H9 (cell line): Measurements from ENCODE around the gene ANTXRL. TPM values are rescaled to one million over a fixed set of nuclear protein-coding genes. Genes with fewer than 3 reads are reported as not detected.
A peak's percentile ranks its signal among the peaks of the same experiment; 100 is the strongest.
"Not testable (repeated sequence)": the region's sequence is repeated elsewhere in the genome, so short reads cannot be mapped to it uniquely, and the experiment has no call there.

Source experiments
- DNase-seq: peaks from one replicate; pipeline ENCODE4 v3.0.0-alpha.2; 2017
- H2AFZ ChIP-seq: one replicate; pipeline ENCODE4 v1.6.1; 2013; ENCODE audit warnings: mild to moderate bottlenecking, low read length, control low read depth, moderate library complexity
- H2AK5ac ChIP-seq: 2 replicates; pipeline ENCODE4 v1.6.1; 2013; ENCODE audit warnings: low read length, control low read depth, mixed read lengths; ENCODE audit not compliant: insufficient read length
- H2BK120ac ChIP-seq: one replicate; pipeline ENCODE4 v1.6.1; 2013; ENCODE audit warnings: low read depth, mild to moderate bottlenecking, low read length, control low read depth, inconsistent platforms; ENCODE audit not compliant: poor library complexity, severe bottlenecking
- H2BK12ac ChIP-seq: 2 replicates; pipeline ENCODE4 v1.6.1; 2013; ENCODE audit warnings: low read length, control low read depth, mixed read lengths, low read depth; ENCODE audit not compliant: insufficient read length
- H2BK15ac ChIP-seq: 2 replicates; pipeline ENCODE4 v1.6.1; 2013; ENCODE audit warnings: low read depth, low read length, control low read depth
- H2BK20ac ChIP-seq: one replicate; pipeline ENCODE4 v1.6.1; 2013; ENCODE audit warnings: low read depth, mild to moderate bottlenecking, low read length, control low read depth, inconsistent platforms; ENCODE audit not compliant: poor library complexity, severe bottlenecking
- H2BK5ac ChIP-seq: 2 replicates; pipeline ENCODE4 v1.6.1; 2013; ENCODE audit warnings: low read length, control low read depth, mixed read lengths; ENCODE audit not compliant: insufficient read length
- H3K14ac ChIP-seq: 2 replicates; pipeline ENCODE4 v1.6.1; 2013; ENCODE audit warnings: low read length, control low read depth; ENCODE audit not compliant: insufficient read depth
- H3K18ac ChIP-seq: 2 replicates; pipeline ENCODE4 v1.6.1; 2013; ENCODE audit warnings: low read depth, mild to moderate bottlenecking, mixed read lengths, low read length, control low read depth; ENCODE audit not compliant: insufficient read length
- H3K23ac ChIP-seq: 2 replicates; pipeline ENCODE4 v1.6.1; 2013; ENCODE audit warnings: low read length, control low read depth, mixed read lengths, low read depth; ENCODE audit not compliant: insufficient read length
- H3K23me2 ChIP-seq: 2 replicates; pipeline ENCODE4 v1.6.1; 2013; ENCODE audit warnings: low read depth, mild to moderate bottlenecking, mixed read lengths, low read length, control low read depth; ENCODE audit not compliant: insufficient read length, poor library complexity, severe bottlenecking
- H3K27ac ChIP-seq: 2 replicates; pipeline ENCODE4 v1.5.1; 2013; ENCODE audit warnings: low read length, control low read depth, mixed read lengths, low read depth; ENCODE audit not compliant: insufficient read length
- H3K27me3 ChIP-seq: 2 replicates; pipeline ENCODE4 v1.6.1; 2013; ENCODE audit warnings: low read length, control low read depth, inconsistent platforms; ENCODE audit not compliant: insufficient read depth
- H3K4ac ChIP-seq: 2 replicates; pipeline ENCODE4 v1.6.1; 2013; ENCODE audit warnings: low read depth, mild to moderate bottlenecking, control low read depth, inconsistent platforms, low read length, moderate library complexity
- H3K4me1 ChIP-seq: 2 replicates; pipeline ENCODE4 v1.6.1; 2013; ENCODE audit warnings: low read length, control low read depth, inconsistent platforms; ENCODE audit not compliant: insufficient read depth
- H3K4me2 ChIP-seq: 2 replicates; pipeline ENCODE4 v1.6.1; 2013; ENCODE audit warnings: low read length, control low read depth, mixed read lengths; ENCODE audit not compliant: insufficient read length, insufficient read depth
- H3K56ac ChIP-seq: 2 replicates; pipeline ENCODE4 v1.6.1; 2013; ENCODE audit warnings: low read depth, mild to moderate bottlenecking, mixed read lengths, low read length, control low read depth; ENCODE audit not compliant: insufficient read length
- H3K79me1 ChIP-seq: 2 replicates; pipeline ENCODE4 v1.6.1; 2013; ENCODE audit warnings: low read depth, mild to moderate bottlenecking, moderate library complexity, low read length, control low read depth, inconsistent platforms; ENCODE audit not compliant: insufficient read depth, poor library complexity, severe bottlenecking
- H3K79me2 ChIP-seq: 2 replicates; pipeline ENCODE4 v1.6.1; 2013; ENCODE audit warnings: low read length, control low read depth, inconsistent platforms; ENCODE audit not compliant: insufficient read depth
- H3K9ac ChIP-seq: 2 replicates; pipeline ENCODE4 v1.6.1; 2013; ENCODE audit warnings: low read length, control low read depth, mixed read lengths; ENCODE audit not compliant: insufficient read length; ENCODE audit errors: extremely low read depth
- H3K9me3 ChIP-seq: one replicate; pipeline ENCODE4 v1.6.1; 2013; ENCODE audit warnings: low read depth, low read length, inconsistent platforms; ENCODE audit not compliant: control insufficient read depth
- H3T11ph ChIP-seq: one replicate; pipeline ENCODE4 v1.6.1; 2013; ENCODE audit warnings: mild to moderate bottlenecking, low read length, control low read depth, inconsistent platforms
- H4K20me1 ChIP-seq: one replicate; pipeline ENCODE4 v1.6.1; 2013; ENCODE audit not compliant: control insufficient read depth, insufficient read length, insufficient read depth
- H4K5ac ChIP-seq: 2 replicates; pipeline ENCODE4 v1.6.1; 2013; ENCODE audit warnings: low read depth, mild to moderate bottlenecking, mixed read lengths, low read length, control low read depth; ENCODE audit not compliant: insufficient read length
- H4K8ac ChIP-seq: replicated peaks from 2 replicates; pipeline ENCODE4 v1.6.1; 2013; ENCODE audit warnings: low read length, control low read depth, mixed read lengths, low read depth; ENCODE audit not compliant: insufficient read length
- H4K91ac ChIP-seq: 2 replicates; pipeline ENCODE4 v1.6.1; 2013; ENCODE audit warnings: low read depth, mild to moderate bottlenecking, moderate library complexity, mixed read lengths, low read length, control low read depth; ENCODE audit not compliant: insufficient read length
- H3K27ac Mint-ChIP-seq, 3 experiments: 2 replicates in 2 of 3; 3 replicates in 1 of 3; pipeline ENCODE4 v1.8.0; 2020 to 2021; ENCODE audit warnings: mixed read lengths in 3 of 3, mild to moderate bottlenecking in 1 of 3, moderate library complexity in 1 of 3
- H3K27me3 Mint-ChIP-seq: 2 replicates; pipeline ENCODE4 v1.8.0; 2021; ENCODE audit warnings: low read depth, mild to moderate bottlenecking, moderate library complexity, mixed read lengths
- H3K36me3 Mint-ChIP-seq, 3 experiments: 2 replicates in 2 of 3; 3 replicates in 1 of 3; pipeline ENCODE4 v1.8.0; 2020 to 2021; ENCODE audit warnings: low read depth in 3 of 3, mixed read lengths in 3 of 3; ENCODE audit not compliant: insufficient read depth in 1 of 3
- H3K4me1 Mint-ChIP-seq, 2 experiments: 2 replicates each; pipeline ENCODE4 v1.8.0; 2020; ENCODE audit warnings: mixed read lengths in 2 of 2
- H3K4me3 Mint-ChIP-seq, 2 experiments: 2 replicates in 1 of 2; 3 replicates in 1 of 2; pipeline ENCODE4 v1.8.0; 2020 to 2021; ENCODE audit warnings: mild to moderate bottlenecking in 2 of 2, mixed read lengths in 2 of 2, moderate library complexity in 1 of 2
- H3K9me3 Mint-ChIP-seq, 2 experiments: 2 replicates in 1 of 2; 3 replicates in 1 of 2; pipeline ENCODE4 v1.8.0; 2020; ENCODE audit warnings: mild to moderate bottlenecking in 2 of 2, mixed read lengths in 2 of 2, moderate library complexity in 1 of 2
- WGBS: extraction: QIAGEN DNeasy Blood & Tissue Kit; methylation state at CpG from one replicate; pipeline ENCODE4 v1.1.7; 2013; ENCODE audit warnings: missing lambda C conversion rate, low lambda C conversion rate, mixed read lengths; ENCODE audit not compliant: insufficient read length; ENCODE audit errors: extremely low coverage; 5-methylcytosine and 5-hydroxymethylcytosine counted together
- total RNA-seq: library from RNA; stranded (reverse); gene quantifications from 2 replicates; pipeline ENCODE4 v1.2.1, GENCODE V29; 2021
- TF ChIP-seq, protein P1 (sequence below): fragments of 200-600 bp; sonication (generic); conservative IDR thresholded peaks from 3 replicates; pipeline ENCODE4 v1.8.0; 2021; ENCODE audit warnings: antibody characterized with exemption, mild to moderate bottlenecking

ANTXRL gene
- total RNA-seq, 1 experiment from 2014 or later = not detected

DNA sequence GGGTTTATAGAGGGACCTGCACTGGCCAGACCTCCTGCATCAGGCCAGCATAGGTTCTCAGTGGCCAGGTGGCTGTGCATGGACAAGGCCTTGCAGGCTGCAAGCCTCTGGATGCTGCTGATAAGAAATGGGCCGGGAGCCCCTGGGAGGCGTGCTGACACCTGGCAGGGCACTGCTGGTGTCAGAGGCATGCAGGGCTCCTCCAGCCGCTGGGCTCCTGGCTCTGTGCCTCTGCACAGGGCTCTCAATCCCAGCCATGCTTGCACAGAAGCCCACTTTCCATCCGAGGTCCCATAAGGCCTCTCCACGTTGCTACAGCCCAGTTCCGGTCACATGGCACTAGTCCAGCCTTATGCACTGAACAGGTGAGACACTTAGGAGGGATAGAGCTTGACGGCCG is 27.3 kb downstream of the ANTXRL start:
- H3K79me2 ChIP-seq = no peaks in the 10 kb centered on the region
- TF ChIP-seq, protein P1, sequence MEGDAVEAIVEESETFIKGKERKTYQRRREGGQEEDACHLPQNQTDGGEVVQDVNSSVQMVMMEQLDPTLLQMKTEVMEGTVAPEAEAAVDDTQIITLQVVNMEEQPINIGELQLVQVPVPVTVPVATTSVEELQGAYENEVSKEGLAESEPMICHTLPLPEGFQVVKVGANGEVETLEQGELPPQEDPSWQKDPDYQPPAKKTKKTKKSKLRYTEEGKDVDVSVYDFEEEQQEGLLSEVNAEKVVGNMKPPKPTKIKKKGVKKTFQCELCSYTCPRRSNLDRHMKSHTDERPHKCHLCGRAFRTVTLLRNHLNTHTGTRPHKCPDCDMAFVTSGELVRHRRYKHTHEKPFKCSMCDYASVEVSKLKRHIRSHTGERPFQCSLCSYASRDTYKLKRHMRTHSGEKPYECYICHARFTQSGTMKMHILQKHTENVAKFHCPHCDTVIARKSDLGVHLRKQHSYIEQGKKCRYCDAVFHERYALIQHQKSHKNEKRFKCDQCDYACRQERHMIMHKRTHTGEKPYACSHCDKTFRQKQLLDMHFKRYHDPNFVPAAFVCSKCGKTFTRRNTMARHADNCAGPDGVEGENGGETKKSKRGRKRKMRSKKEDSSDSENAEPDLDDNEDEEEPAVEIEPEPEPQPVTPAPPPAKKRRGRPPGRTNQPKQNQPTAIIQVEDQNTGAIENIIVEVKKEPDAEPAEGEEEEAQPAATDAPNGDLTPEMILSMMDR = no peak
- Mint-ChIP-seq H3K4me1 (peaks cover 16 to 17% of the 10 kb centered on the region in 2 experiments), H3K9me3 (no peaks in the 10 kb centered on the region), H3K27ac (no peak overlapping the region), H3K27me3 (no peaks in the 10 kb centered on the region), H3K4me3 (no peak overlapping the region), H3K36me3 (no peaks in the 10 kb centered on the region)
- H2BK15ac ChIP-seq = no peak overlapping the region
- H3K23ac ChIP-seq = no peak overlapping the region
- no peak overlapping the region for H3K4ac ChIP-seq
- H2BK12ac ChIP-seq = no peak overlapping the region
- peak; percentile 18 for DNase-seq
- no peak overlapping the region for H2AFZ ChIP-seq
- no CpG with 5 or more reads among the region's 8 CpGs for WGBS
- H3K9ac ChIP-seq = no peak overlapping the region
- H4K91ac ChIP-seq = no peak overlapping the region
- no peak overlapping the region for H3K27ac ChIP-seq
- H3K27me3 ChIP-seq = no peaks in the 10 kb centered on the region
- H3K14ac ChIP-seq = no peak overlapping the region; the same call in 1 of the 2 replicates
- H3K23me2 ChIP-seq = no peaks in the 10 kb centered on the region
- no peak overlapping the region for H2BK120ac ChIP-seq
- H3K4me1 ChIP-seq = peaks cover 2% of the 10 kb centered on the region; the same call in 1 of the 2 replicates
- no peaks in the 10 kb centered on the region for H3K79me1 ChIP-seq
- H2AK5ac ChIP-seq = no peak overlapping the region
- H3T11ph ChIP-seq = no peak overlapping the region
- no peaks in the 10 kb centered on the region for H3K9me3 ChIP-seq
- H4K5ac ChIP-seq = no peak overlapping the region
- no peak overlapping the region for H2BK20ac ChIP-seq
- no peak overlapping the region for H3K18ac ChIP-seq
- H4K8ac ChIP-seq = no peak overlapping the region
- H3K4me2 ChIP-seq = no peak overlapping the region
- no peak overlapping the region for H3K56ac ChIP-seq
- no peaks in the 10 kb centered on the region for H4K20me1 ChIP-seq
- H2BK5ac ChIP-seq = no peak overlapping the region

DNA sequence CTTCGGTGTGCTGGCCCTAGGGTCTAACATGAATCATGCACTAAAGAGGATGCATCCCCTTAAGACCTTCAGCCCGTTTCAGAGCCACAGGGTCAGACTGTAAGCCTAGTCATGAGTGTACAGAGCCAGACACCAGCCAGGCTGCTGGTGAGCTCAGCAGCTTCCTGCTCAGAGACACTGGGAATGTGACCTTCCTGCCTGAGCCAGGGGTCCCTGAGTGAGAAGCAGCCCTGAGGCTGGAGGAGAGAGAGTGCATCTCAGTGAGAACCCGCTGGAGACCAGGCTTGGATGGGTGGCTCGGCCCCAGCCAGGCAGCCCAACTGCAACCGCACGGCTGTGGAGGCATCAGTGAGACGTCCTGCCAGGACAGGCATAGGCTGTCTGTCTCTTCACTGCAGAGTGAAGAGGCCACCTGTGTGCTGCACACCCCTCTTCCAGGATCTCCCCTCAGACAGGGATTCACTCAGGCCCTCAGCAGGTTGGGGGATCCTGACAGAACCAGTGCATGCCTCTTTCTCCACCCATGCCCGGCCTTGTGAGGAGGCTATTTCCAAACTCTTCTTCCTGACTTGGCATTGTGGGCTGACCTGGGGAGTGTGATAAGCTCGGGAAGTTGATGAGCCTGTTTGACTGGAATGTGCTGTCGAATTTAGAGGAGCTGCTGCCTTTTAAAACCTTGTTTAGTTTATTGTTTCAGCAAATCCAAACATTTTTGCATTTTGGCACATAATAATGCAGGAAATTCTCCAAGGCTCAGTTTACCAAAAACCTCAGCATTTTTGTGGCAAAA is 28.5 kb downstream of the ANTXRL start:
- not testable (repeated sequence) for H3K9ac ChIP-seq, H4K20me1 ChIP-seq, H3K27ac ChIP-seq, H2BK5ac ChIP-seq, H2BK12ac ChIP-seq, H3K9me3 Mint-ChIP-seq, H2BK15ac ChIP-seq, H3K27me3 Mint-ChIP-seq, H2AFZ ChIP-seq, H3T11ph ChIP-seq, H3K14ac ChIP-seq, H3K23me2 ChIP-seq, H3K36me3 Mint-ChIP-seq, H3K4ac ChIP-seq, H3K4me2 ChIP-seq, H4K5ac ChIP-seq, H3K9me3 ChIP-seq, H3K18ac ChIP-seq, H3K27me3 ChIP-seq, H4K91ac ChIP-seq, H3K4me1 ChIP-seq, H3K4me3 Mint-ChIP-seq, H3K23ac ChIP-seq, H4K8ac ChIP-seq, H2BK20ac ChIP-seq, H3K56ac ChIP-seq, H3K79me1 ChIP-seq, H2AK5ac ChIP-seq, H2BK120ac ChIP-seq, H3K79me2 ChIP-seq
- H3K4me1 Mint-ChIP-seq = peaks cover 16 to 17% of the 10 kb centered on the region in 2 experiments
- peak; percentile 36 for DNase-seq
- H3K27ac Mint-ChIP-seq = peak overlapping the region in 2 of 3 experiments; percentile 67 to 86; a peak in 3 of 7 replicates
- no CpG with 5 or more reads among the region's 10 CpGs for WGBS
